Brain microvascular endothelial cell (primary cell): Measurements from ENCODE around the gene SPEF1.
"Not testable (repeated sequence)": the region's sequence is repeated elsewhere in the genome, so short reads cannot be mapped to it uniquely, and the experiment has no call there.

Source experiments
- DNase-seq: peaks from one replicate; pipeline ENCODE4 v3.0.0-alpha.2; 2020
- H3K27ac ChIP-seq: fragments of 250-450 bp; sonication (Bioruptor Pico); 2 replicates; pipeline ENCODE4 v1.5.1; 2020; ENCODE audit warnings: mild to moderate bottlenecking, moderate library complexity
- H3K27me3 ChIP-seq: fragments of 250-450 bp; sonication (Bioruptor Pico); replicated peaks from 2 replicates; pipeline ENCODE4 v1.5.1; 2020; ENCODE audit warnings: mild to moderate bottlenecking
- H3K36me3 ChIP-seq: fragments of 250-450 bp; sonication (Bioruptor Pico); replicated peaks from 2 replicates; pipeline ENCODE4 v1.5.1; 2020; ENCODE audit warnings: mild to moderate bottlenecking
- H3K4me3 ChIP-seq: 2 replicates; pipeline ENCODE4 v1.5.1; 2011; ENCODE audit warnings: low read depth, mild to moderate bottlenecking, control low read depth, low read length, moderate library complexity
- in situ Hi-C: cut with HindIII; loops from 2 replicates; pipeline ENCODE4 v1.10.0; 2017; ENCODE audit warnings: low sequenced_read_pairs, low pct_ligation_motif_present
- TF ChIP-seq, protein P1 (sequence below): IDR thresholded peaks from 2 replicates; pipeline ENCODE4 v1.5.1; 2011; ENCODE audit warnings: low read depth, mild to moderate bottlenecking, moderate library complexity, low read length, control low read depth, inconsistent platforms; ENCODE audit errors: missing control alignments

SPEF1 gene

DNA sequence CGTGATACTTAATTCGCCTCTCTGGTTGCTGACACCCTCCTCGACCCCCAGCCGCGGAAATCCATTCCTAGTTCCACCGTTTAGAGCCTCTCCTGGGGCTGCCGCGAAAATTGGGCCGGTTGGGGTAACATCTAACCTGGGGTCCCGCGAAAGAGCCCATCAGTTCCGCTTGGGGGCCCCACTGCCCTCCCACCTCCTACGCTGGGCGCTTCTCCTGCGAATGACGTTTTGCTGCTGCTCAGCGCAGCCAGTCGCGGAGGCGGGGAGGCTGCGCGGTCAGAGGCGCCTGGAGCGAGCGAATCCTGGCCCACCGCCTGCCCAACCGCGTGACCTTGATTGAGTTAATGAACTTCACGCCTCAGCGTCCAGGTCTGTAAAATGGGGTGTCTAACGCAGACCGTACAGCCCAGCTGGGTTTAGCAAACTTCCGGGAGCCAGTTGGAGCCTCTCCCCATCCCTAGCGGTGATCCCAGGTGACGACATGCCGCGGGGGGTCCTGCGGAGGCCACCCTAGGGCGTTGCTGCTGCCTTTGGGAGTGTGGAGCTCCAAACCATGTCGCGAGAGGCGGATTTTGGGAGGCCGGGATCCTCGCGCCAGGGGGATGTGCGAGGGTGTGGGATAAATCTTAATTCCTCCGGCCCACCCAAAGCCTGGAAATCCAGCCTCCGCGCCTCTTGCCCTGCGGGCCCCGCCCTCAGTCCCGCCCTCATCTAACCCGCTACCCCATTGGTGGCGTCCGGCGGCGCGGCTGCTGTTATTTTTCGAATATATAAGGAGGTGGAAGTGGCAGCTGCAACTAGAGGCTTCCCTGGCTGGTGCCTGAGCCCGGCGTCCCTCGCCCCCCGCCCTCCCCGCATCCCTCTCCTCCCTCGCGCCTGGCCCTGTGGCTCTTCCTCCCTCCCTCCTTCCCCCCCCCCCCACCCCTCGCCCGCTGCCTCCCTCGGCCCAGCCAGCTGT is 14.5 kb upstream of the SPEF1 start, which contains the start of gene CDC25B:
TSS of gene CDC25B (plus strand) at position 800 of the 958 bp plus-strand sequence. CDS start 222 bp downstream, outside the sequence.
- DNase-seq: peak; percentile 89
- H3K4me3 ChIP-seq: peak within 1 kb of the TSS; percentile 83
- no peaks in the 10 kb centered on the region for H3K36me3 ChIP-seq
- no peaks in the 10 kb centered on the region for H3K27me3 ChIP-seq
- TF ChIP-seq, protein P1, sequence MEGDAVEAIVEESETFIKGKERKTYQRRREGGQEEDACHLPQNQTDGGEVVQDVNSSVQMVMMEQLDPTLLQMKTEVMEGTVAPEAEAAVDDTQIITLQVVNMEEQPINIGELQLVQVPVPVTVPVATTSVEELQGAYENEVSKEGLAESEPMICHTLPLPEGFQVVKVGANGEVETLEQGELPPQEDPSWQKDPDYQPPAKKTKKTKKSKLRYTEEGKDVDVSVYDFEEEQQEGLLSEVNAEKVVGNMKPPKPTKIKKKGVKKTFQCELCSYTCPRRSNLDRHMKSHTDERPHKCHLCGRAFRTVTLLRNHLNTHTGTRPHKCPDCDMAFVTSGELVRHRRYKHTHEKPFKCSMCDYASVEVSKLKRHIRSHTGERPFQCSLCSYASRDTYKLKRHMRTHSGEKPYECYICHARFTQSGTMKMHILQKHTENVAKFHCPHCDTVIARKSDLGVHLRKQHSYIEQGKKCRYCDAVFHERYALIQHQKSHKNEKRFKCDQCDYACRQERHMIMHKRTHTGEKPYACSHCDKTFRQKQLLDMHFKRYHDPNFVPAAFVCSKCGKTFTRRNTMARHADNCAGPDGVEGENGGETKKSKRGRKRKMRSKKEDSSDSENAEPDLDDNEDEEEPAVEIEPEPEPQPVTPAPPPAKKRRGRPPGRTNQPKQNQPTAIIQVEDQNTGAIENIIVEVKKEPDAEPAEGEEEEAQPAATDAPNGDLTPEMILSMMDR: peak; percentile 70
- H3K27ac ChIP-seq: peak within 1 kb of the TSS; percentile 95
- in situ Hi-C loops: no loop called here

GRCh38 chr20:3794701-3795420 is 13.6 kb upstream of the SPEF1 start:
- peak overlapping the region; percentile 83 for H3K4me3 ChIP-seq
- no peak for DNase-seq
- in situ Hi-C loops: no loop called here

DNA sequence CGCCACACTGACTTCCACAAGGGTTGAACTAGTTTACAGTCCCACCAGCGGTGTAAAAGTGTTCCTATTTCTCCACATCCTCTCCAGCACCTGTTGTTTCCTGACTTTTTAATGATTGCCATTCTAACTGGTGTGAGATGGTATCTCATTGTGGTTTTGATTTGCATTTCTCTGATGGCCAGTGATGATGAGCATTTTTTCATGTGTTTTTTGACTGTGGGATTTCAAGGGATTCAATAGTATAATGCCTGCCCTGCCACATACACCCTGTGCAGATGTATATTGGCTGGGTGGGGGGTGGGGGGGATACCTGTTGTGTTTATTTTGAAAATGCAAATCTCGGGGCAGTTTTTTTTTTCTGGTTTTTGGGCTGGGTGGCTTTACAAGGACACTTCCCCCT is 12.9 kb upstream of the SPEF1 start:
- H3K4me3 ChIP-seq, H3K27ac ChIP-seq: not testable (repeated sequence)

More at GRCh38 chr20:3794701-3795420, 13.6 kb upstream of the SPEF1 start:
- H3K36me3 ChIP-seq: no peaks in the 10 kb centered on the region
- no peak overlapping the region for H3K27ac ChIP-seq
- TF ChIP-seq, protein P1: no peak
- no peaks in the 10 kb centered on the region for H3K27me3 ChIP-seq

DNA sequence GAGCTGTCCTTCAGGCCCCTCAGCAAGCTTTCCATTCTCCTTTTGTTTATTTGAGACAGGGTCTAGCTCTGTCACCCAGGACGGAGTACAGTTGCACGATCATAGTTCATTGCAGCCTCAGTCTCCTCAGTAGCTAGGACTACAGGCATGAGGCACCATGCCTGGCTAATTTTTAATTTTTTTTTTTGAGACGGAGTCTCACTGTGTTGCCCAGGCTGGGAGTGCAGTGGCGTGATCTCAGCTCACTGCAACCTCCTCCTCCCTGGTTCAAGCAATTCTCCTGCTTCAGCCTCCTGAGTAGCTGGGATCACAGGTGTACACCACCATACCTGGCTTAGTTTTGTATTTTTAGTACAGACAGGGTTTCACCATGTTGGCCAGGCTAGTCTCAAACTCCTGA is 8.0 kb upstream of the SPEF1 start:
- in situ Hi-C loops, H3K4me3 ChIP-seq, H3K27ac ChIP-seq, DNase-seq, H3K27me3 ChIP-seq, H3K36me3 ChIP-seq: not testable (repeated sequence)

More for the DNA sequence above, 12.9 kb upstream of the SPEF1 start:
- H3K27me3 ChIP-seq, DNase-seq, in situ Hi-C loops, H3K36me3 ChIP-seq: not testable (repeated sequence)

- Histone ChIP-seq H3K27ac (no peak overlapping the region), H3K27me3 (no peaks in the 10 kb centered on the region), H3K4me3 (no peak overlapping the region), H3K36me3 (no peaks in the 10 kb centered on the region)
- DNase-seq: no peak
- TF ChIP-seq, protein P1: no peak
- in situ Hi-C loops: no loop called here
These were observed 7.5 kb upstream of the SPEF1 start for GRCh38 chr20:3788685-3789155.

GRCh38 chr20:3787324-3788014 is 6.2 kb upstream of the SPEF1 start:
- no peaks in the 10 kb centered on the region for H3K36me3 ChIP-seq
- H3K4me3 ChIP-seq: no peak overlapping the region
- H3K27ac ChIP-seq: no peak overlapping the region
- in situ Hi-C loops: no loop called here
- H3K27me3 ChIP-seq: no peaks in the 10 kb centered on the region
- TF ChIP-seq, protein P1: no peak
- no peak for DNase-seq
